ENCODE results near the gene SEMA5A.
"Not testable (repeated sequence)": the region's sequence is repeated elsewhere in the genome, so short reads cannot be mapped to it uniquely, and the experiment has no call there.

The SEMA5A gene

DNA sequence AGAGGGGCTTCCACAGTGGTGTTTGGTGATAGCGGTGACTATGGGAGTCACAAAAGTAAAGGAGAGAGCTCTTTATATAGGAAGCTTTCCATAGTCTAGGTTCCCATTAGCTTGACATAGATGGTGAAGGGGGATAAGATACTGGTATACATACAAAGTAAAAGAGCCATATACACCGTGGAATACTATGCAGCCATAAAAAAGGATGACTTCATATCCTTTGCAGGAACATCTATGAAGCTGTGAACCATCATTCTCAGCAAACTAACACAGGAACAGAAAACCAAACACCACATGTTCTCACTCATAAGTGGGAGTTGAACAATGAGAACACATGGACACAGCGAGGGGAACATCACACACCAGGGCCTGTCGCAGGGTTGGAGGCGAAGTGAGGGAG lies 146.1 kb downstream of the SEMA5A start:
- not testable (repeated sequence) for DNase-seq (ENCODE audit: low read depth in 2 of 2)

DNA sequence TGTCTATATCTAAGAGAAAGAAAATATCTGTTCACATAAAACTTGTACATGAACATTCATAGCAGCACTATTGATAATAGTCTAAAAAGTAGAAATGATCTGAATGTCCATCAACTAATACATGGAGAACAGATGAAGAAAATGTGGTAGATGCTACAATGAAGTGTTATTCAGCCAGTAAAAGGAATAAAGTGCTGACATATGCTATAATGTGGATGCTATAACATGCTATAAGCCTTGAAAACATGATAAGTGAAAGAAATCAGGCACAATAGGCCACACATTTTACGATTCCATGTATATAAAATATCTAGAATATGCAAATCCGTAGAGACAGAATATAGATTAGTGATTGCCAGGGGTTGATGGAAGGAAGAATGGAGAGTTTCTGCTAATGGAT lies 146.8 kb downstream of the SEMA5A start:
- no peak for DNase-seq (ENCODE audit: low read depth in 2 of 2)

- no peak for DNase-seq (ENCODE audit: low read depth in 2 of 2)
Measured at GRCh38 chr5:9398227-9398626, 147.6 kb downstream of the SEMA5A start.

DNA sequence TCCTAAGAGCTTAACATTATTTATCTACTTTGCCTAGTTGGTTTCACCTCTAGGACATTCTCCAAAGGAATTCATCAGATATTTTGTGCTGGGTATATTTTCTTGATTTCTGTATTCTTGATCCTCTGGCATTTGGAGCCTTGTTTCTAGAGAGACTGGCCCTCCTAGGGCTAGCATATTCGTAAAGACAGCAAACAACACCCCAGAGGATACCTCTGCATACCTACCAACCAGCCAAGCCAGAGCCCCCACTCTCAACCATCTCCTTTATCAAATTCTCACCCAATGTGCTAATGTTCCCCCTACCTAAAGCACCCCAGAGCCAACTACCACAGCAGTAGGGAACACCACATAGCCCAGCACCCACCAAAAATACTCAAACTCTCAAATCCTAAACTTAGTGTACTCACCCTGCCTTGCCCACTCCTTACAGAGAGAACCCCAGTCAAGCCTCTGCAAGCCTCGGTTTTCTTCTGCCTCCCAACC lies 149.5 kb downstream of the SEMA5A start:
- no peak for DNase-seq (ENCODE audit: low read depth in 2 of 2)

GRCh38 chr5:9395706-9396105 lies 150.2 kb downstream of the SEMA5A start:
- no peak for DNase-seq (ENCODE audit: low read depth in 2 of 2)

DNA sequence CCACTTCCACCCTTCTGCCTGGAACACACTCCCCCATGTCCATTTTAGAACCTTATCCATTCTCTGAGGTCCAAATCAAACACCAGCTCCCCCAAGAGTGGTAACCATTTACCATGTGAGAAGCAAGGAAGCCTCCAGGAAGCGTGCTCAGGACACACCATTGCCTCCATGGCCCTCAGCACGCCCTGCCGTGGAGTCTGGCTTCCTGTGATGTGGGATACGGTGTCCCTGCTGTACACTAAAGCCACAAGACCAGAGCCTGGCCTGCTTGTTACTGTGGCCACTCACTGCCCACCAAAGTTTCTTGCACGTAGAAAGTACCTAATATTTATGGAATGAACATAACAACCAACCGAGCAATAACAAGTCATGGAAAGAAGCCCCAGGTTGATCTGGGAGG lies 151.7 kb downstream of the SEMA5A start:
- no peak for DNase-seq (ENCODE audit: low read depth in 2 of 2)

DNA sequence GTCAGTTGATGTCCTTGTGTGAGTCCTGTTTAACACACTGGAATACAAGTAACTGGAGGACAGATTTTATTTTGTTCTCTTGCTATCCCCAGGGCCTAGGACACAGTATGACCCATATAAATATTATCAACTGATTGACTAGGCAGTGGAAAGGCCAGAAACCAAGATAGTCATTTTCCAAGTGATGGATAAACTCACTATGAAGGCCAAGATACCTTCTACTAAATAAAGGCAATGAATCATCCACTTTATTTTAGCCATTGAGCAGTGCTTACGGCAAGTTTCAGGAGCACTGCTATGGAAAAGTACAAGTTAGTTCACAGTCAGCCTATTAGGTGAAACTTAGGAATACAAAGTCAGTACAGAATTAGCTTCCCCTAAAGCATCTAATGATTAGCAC lies 153.2 kb downstream of the SEMA5A start:
- no peak for DNase-seq (ENCODE audit: low read depth in 2 of 2)

- DNase-seq (ENCODE audit: low read depth in 2 of 2) = no peak
Measured at GRCh38 chr5:9391080-9391479, 154.8 kb downstream of the SEMA5A start.

DNA sequence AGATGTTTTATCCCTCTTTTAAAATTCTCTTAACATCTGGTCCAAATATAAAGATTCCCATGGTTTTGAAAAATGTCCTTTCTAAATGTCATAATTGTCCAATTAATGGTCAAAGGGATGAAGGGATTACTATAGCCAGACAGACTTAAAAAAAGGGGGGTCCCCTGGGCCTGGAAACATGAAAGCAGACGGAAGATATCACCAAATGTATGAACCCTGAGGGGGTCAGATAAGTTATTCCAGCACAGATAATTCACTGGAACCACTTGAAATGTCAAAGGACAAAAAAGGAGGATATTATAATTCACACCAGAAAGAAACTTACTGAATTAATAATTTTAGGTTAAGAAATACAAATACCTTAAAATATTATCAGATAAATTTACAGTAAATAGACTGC lies 155.8 kb downstream of the SEMA5A start:
- DNase-seq (ENCODE audit: low read depth in 2 of 2) = no peak

- no peak for DNase-seq (ENCODE audit: low read depth in 2 of 2)
Measured at GRCh38 chr5:9388941-9389674, 156.8 kb downstream of the SEMA5A start.

GRCh38 chr5:9387879-9388278 lies 158.0 kb downstream of the SEMA5A start:
- DNase-seq (ENCODE audit: low read depth in 2 of 2) = peak in 1 of 2 experiments; percentile 2

DNA sequence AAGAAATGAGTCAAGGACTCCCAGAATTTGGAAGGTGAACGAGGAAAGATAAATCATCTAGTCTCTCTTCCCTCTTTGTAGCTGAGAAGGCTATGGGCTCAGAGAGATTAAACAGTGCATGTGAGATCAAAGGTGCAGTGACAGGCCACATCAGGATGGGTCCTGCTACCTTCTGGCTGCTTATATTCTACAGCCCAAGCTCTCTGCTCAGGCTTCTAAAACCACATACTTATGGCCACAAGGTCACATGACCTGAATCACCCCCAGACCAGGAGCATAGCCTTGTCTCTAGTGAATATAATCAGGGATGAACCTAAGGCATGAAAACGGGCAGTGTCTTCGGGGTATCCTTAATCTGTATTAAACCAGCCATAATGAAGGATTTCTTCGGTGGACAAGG lies 158.9 kb downstream of the SEMA5A start:
- DNase-seq (ENCODE audit: low read depth in 2 of 2) = no peak

DNA sequence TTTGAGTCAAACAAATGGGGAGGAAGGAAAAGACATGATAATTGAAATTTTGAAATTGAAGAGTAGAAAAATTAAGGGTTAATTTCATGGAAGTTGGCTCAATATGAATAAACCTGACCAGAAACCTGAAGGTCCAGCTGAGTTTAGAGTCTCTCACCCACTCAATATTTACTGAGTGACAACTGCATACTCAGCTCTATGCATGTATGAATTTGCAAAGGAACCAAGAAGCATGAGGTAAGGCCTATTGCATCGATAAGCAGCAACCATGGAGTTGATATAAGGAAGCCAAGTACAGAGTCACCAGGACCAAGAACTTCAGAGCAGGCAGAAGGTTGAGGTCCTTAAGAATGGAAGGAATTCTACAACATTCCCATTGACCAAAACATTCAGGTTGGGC lies 163.4 kb downstream of the SEMA5A start:
- DNase-seq (ENCODE audit: low read depth in 2 of 2) = no peak

- no peak for DNase-seq (ENCODE audit: low read depth in 2 of 2)
Measured at GRCh38 chr5:9381464-9381863, 164.4 kb downstream of the SEMA5A start.

DNA sequence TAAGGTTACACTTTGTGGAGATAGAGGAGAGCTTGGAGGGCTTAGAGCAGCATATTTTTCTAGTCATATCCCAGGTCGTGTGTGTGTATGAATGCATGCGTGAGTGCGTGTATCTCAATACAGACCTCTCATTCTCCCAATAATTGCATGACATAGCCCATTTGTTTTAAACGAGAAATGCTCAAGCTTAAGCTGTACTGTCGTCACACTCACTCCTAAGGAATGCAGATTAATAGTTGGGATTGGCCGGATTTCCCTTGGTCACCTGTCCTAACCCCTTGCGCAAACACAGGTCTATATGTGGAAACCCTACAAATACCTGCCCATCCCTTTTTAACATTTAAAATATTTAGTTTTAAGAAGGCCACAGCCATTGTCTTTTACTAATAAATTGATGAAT lies 165.8 kb downstream of the SEMA5A start:
- DNase-seq (ENCODE audit: low read depth in 2 of 2) = no peak

- peak; percentile 28 to 30 for DNase-seq (ENCODE audit: low read depth in 2 of 2)
Measured at GRCh38 chr5:9376363-9377117, 169.3 kb downstream of the SEMA5A start.

DNA sequence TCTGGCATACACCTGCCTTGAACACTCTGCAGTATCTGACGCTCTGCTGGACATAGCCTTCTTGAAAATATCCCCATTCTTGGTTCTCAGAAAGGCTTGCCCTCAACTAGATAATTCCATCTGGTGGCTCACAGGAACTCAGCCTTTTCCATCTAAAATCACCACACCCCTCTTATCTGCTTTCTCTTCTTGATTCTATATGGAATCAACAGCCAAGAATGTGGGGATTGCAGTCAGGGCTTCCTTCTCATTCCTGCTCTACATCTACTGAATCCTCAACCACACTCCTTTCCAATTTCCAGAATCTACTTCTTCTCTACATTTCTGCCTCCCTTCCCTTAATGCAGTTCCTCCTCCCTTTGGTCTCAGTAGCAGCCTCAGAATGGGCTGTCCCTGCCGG lies 170.1 kb downstream of the SEMA5A start:
- no peak for DNase-seq (ENCODE audit: low read depth in 2 of 2)

GRCh38 chr5:9374025-9374424 lies 171.8 kb downstream of the SEMA5A start:
- no peak for DNase-seq (ENCODE audit: low read depth in 2 of 2)

DNA sequence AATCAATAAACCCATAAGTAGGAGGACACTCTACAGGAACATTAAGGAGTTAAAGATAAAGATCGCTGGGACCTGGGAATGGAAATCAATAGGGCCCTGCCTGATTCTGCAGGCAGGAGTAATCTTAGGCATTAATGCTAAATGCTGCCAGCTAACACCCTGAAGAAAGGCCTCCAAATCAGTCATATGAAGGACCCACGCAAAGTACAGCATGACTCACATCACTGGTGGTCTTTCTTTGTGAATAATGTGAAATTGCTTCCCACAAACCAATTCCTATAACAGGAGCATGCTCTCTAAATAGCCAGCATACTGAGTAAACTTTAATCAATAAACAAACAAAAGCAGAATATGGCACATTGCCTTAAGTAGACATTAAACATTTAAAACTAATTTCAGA lies 172.3 kb downstream of the SEMA5A start:
- no peak for DNase-seq (ENCODE audit: low read depth in 2 of 2)

DNA sequence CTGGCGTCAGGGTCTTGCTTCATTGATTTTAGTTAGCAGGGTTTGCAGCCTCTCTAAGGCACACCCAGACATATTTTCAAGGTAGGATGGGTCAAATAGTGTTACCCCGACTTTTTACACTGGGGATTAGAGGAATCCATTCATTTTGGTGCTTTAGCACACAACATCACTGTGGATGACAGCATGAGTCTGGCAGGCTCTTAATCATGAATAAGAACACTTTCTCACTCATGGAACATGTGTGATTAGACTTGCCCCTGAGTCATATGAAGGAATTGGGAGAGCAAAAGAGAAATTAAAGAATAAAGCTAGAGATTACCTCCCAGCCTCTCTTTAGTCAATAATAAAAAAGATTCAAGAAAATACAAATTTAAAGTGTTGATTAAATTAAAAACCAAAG lies 175.6 kb downstream of the SEMA5A start:
- DNase-seq (ENCODE audit: low read depth in 2 of 2) = no peak

DNA sequence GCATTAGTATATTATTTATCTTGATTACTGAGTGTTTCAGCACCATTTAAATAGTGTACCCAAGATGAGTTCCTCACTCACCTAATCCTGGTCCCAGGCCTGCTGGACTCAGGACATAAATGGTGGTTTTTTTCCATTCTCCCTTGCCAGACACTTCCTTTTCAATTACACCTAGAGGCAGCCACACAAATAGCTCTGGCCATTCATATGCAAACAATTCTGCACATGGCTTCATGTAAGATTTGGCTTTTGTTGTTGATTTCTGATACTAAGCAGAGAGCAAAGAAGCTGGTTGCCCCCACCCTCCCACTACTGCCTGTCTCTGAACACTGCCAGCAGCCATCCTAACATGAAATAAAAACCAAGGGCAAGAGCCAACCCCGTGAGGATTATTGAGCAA lies 180.4 kb downstream of the SEMA5A start:
- no peak for DNase-seq (ENCODE audit: low read depth in 2 of 2)

GRCh38 chr5:9363449-9363848 lies 182.4 kb downstream of the SEMA5A start:
- no peak for DNase-seq (ENCODE audit: low read depth in 2 of 2)

- DNase-seq (ENCODE audit: low read depth in 2 of 2) = no peak
Measured at GRCh38 chr5:9363026-9363425, 182.8 kb downstream of the SEMA5A start.
